ENCODE data around the gene KIF3C. TPM values are rescaled to one million over a fixed set of nuclear protein-coding genes. Genes with fewer than 3 reads are reported as not detected.

The KIF3C gene
- total and polyA plus RNA-seq, 2 of the 8 experiments (the other 6 are each of a cell fraction or from before 2014, with no cell fraction given) = 13.4 to 58.1 TPM

GRCh38 chr2:25991965-25992364, 9.7 kb upstream of the KIF3C start:
- H3K23me2 ChIP-seq (ENCODE audit: low read depth, low read length) = no peaks in the 10 kb centered on the region
- H4K91ac ChIP-seq (replicated peaks; ENCODE audit: insufficient read length, low read length) = no peak overlapping the region
- H2AK5ac ChIP-seq (ENCODE audit: low read depth, low read length) = no peak overlapping the region
- H3K4ac ChIP-seq (replicated peaks; ENCODE audit: insufficient read length, low read depth, low read length) = no peak overlapping the region
- CTCF ChIA-PET (ENCODE audit: partially characterized antibody) = interaction anchor here (0.6 to 5.5 kb wide), 28 partner anchors 8 to 345 kb away, joined by 3 to 81 read pairs (median 4); no protein-coding TSS in a partner anchor
- H3K9ac ChIP-seq (replicated peaks in 1 of 4; ENCODE audit: extremely low read depth in 1 of 4, low read depth in 3 of 4, low read length in 3 of 4) = no peak overlapping the region
- no peak for DNase-seq (ENCODE audit: low read depth in 1 of 2, low spot score in 2 of 2)
- FAIRE-seq = no peak
- no peak overlapping the region for H3K4me3 ChIP-seq (ENCODE audit: extremely low read depth in 1 of 4, insufficient read depth in 2 of 4, low read depth in 3 of 4, low read length in 4 of 4)
- no peak overlapping the region for H4K8ac ChIP-seq (ENCODE audit: extremely low read depth, insufficient read depth, low read length)
- POLR2A ChIA-PET (ENCODE audit: partially characterized antibody) = interaction anchor here (1.0 kb wide), 1 partner anchor 44 kb away, joined by 4 read pairs; no protein-coding TSS in a partner anchor
- no peaks in the 10 kb centered on the region for H3K79me1 ChIP-seq (ENCODE audit: low read depth, low read length)
- no peak overlapping the region for H3K23ac ChIP-seq (ENCODE audit: insufficient read length)
- H3K4me2 ChIP-seq (ENCODE audit: insufficient read depth in 1 of 2, low read depth in 2 of 2, low read length in 2 of 2) = no peak overlapping the region
- no peak overlapping the region for H2BK20ac ChIP-seq (ENCODE audit: low read length)
- H2BK5ac ChIP-seq (ENCODE audit: low read depth, low read length) = no peak overlapping the region
- no peak overlapping the region for H3K56ac ChIP-seq (replicated peaks; ENCODE audit: insufficient read length, low read depth, low read length)
- no peak overlapping the region for H2BK12ac ChIP-seq (ENCODE audit: low read depth, low read length)
- no peak overlapping the region for H4K5ac ChIP-seq (ENCODE audit: insufficient read length, low read depth, low read length)
- no peak overlapping the region for H2BK120ac ChIP-seq (replicated peaks; ENCODE audit: low read depth, low read length)
- no peak for TF ChIP-seq CREB1 (IDR thresholded peaks at IDR 0.05)
- TF ChIP-seq POLR2A (IDR thresholded peaks at IDR 0.05; ENCODE audit: control extremely low read depth in 1 of 2, low read depth in 2 of 2, low read length in 2 of 2) = no peak
- no peak for TF ChIP-seq BACH1 (IDR thresholded peaks at IDR 0.05; ENCODE audit: low read length)
- TF ChIP-seq YY1 (IDR thresholded peaks at IDR 0.05; ENCODE audit: low read depth, low read length) = no peak
- TF ChIP-seq PHF8 (conservative IDR thresholded peaks at IDR 0.05; ENCODE audit: low read depth, low read length) = no peak
- no peak for TF ChIP-seq JUND (IDR thresholded peaks at IDR 0.05; ENCODE audit: low read length)
- no peak for TF ChIP-seq SP4 (IDR thresholded peaks at IDR 0.05; ENCODE audit: low read length)
- TF ChIP-seq CBX8 (IDR thresholded peaks at IDR 0.05; ENCODE audit: borderline replicate concordance, low read depth, low read length) = no peak
- no peak for TF ChIP-seq NRF1 (IDR thresholded peaks at IDR 0.05; ENCODE audit: low read depth, low read length)
- no peak for TF ChIP-seq ZNF274 (IDR thresholded peaks at IDR 0.05; ENCODE audit: borderline replicate concordance, extremely low read depth, low read length)
- TF ChIP-seq EP300 (IDR thresholded peaks at IDR 0.05; ENCODE audit: borderline replicate concordance in 1 of 2, low read depth in 2 of 2, low read length in 2 of 2) = no peak
- H3K27ac ChIP-seq (ENCODE audit: low read depth, low read length) = no peak overlapping the region
- 88% methylated on average over 3 of the region's 3 CpGs; no CpG with 5 or more reads in 1 of the 2 experiments for WGBS, 2 experiments (ENCODE audit: extremely low coverage in 1 of 2, insufficient coverage in 1 of 2, insufficient read length in 1 of 2, insufficient replicate concordance in 2 of 2, low coverage in 1 of 2, low lambda C conversion rate in 2 of 2, missing lambda C conversion rate in 1 of 2)
- no peak overlapping the region for H3K14ac ChIP-seq (ENCODE audit: insufficient read length)
- no peak overlapping the region for H2AFZ ChIP-seq (ENCODE audit: low read length)
- no peaks in the 10 kb centered on the region for H4K20me1 ChIP-seq (replicated peaks in 1 of 2; ENCODE audit: control insufficient read depth in 1 of 2, insufficient read depth in 2 of 2, low read length in 2 of 2)
- H3K4me1 ChIP-seq (replicated peaks in 1 of 4; ENCODE audit: control insufficient read depth in 3 of 4, insufficient read depth in 4 of 4, low read length in 3 of 4) = no peaks in the 10 kb centered on the region
- H3K36me3 ChIP-seq (ENCODE audit: control insufficient read depth in 2 of 4, insufficient read depth in 4 of 4, low read length in 3 of 4) = no peaks in the 10 kb centered on the region
- no peaks in the 10 kb centered on the region for H3K27me3 ChIP-seq (replicated peaks in 1 of 4; ENCODE audit: control insufficient read depth in 3 of 4, extremely low read depth in 1 of 4, insufficient read depth in 3 of 4, low read length in 3 of 4)
- no peaks in the 10 kb centered on the region for H3K9me3 ChIP-seq (ENCODE audit: insufficient read depth in 2 of 2, low read depth in 1 of 2, low read length in 1 of 2)
- H2BK15ac ChIP-seq (ENCODE audit: low read length) = no peak overlapping the region
- no peaks in the 10 kb centered on the region for H3K79me2 ChIP-seq (ENCODE audit: control insufficient read depth in 1 of 2, insufficient read depth in 2 of 2, low read length in 2 of 2)
- no peak overlapping the region for H3K18ac ChIP-seq (ENCODE audit: extremely low read depth, low read length)

Data from H1 (cell line).